ENCODE measurements around the gene ATP6V0D1.
"Not testable (repeated sequence)": the region's sequence is repeated elsewhere in the genome, so short reads cannot be mapped to it uniquely, and the experiment has no call there.

Gene ATP6V0D1

DNA sequence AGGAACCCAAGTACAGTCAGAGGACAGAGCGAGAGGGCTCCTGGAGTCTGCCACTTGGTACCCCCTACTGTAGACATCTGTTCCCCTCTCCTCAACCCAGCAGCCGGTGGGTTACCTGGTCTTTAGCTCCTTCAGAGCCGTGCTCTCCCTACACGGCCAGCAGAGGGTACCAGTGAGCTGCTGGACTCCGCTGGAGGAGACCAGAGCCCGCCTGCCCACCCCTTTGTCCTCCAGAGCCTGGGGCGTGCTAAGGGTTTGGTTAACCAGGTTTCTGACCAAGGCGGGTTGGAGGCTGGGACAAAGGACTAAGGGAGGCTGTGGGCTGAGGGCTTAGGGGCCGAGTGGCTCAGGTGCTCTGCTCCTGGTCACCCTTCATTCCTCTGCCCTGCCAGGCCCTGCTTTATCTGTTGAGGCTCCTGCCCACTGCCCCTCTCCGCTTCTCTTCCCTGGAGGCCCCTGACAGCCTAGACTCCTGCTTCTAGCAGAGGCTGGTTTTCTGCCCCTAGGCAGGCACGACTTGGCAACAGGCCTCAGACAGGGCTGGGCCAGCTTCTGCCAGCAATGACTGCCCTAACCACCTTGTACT lies 52.7 kb downstream of the ATP6V0D1 start:
- DNase-seq (ENCODE audit: low read depth): no peak

DNA sequence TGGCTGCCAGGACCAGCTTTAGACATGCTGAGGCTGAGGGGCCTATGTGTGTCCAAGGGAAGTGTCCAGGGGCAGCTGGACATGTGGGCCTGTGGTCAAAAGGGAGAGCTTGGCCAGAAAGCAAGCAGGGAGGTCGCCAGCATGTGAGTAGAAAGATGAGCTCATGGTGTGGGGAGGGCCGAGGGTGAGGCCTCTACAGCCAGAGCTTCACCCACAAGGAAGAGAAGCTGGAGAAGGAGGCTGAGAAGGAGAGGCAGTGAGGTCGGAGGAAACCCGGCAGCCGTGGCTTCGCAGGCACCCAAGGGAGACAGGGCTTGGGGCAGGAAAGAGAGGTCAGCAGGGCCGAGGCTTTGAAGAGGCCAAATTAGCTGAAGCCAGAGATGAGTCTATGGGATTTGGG lies 54.0 kb downstream of the ATP6V0D1 start:
- DNase-seq (ENCODE audit: low read depth): no peak

DNA sequence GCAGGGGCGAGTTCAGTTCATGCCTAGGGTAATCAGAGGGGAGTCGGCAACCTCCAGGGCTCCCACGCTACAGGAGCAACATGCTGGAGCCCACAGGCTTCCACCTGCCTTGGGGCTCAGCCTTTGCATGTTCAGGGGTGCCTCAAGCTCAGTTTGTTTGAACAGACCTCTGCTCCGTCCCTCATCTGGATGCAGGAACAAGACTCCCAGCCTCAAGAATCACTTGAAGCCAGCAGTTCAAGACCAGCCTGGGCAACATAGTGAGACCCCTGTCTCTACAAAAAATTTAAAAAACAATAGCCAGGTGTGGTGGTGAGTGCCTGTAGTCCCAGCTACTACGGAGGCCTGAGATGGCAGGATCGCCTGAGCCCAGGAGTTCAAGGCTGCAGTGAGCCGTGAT lies 54.9 kb downstream of the ATP6V0D1 start:
- no peak for DNase-seq (ENCODE audit: low read depth)

DNA sequence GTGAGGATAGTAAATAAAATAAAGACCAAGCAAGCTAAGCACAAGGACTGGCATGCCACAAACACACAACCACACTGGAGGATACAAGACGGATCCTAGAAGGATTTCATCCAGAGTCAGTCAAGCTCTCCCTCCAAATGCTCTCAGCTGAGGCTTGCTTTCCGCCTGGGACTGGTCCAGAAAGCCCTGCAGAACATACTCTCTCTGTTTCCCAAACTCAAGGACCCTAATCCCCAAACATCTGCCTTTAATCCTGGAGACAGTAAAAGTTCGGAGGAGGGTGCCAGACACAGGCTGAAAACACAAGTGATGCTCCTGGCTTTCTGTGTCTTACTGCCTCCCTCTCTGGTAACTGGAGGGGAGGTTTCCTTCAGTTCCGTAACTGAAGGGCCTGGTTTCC lies 55.4 kb downstream of the ATP6V0D1 start:
- DNase-seq (ENCODE audit: low read depth): no peak

DNA sequence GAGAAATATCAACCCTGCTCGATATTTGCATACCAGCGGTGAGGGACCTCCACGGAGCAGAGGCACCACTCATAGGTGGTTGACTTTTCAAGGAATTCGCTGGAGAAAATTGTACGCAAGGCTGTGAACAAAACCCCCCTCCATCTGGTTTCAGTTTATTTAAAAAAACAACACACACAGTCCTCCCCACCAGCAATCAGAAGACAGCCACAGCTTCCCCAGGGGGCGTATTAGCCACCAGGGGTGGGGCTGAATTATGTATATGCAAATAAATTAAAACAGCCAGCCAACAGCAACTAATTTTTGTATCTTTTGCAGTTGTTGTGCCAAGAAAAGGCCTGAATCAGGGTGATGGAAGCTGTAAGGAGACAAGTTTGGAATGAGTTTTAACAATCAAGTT lies 55.9 kb downstream of the ATP6V0D1 start:
- no peak for DNase-seq (ENCODE audit: low read depth)

DNA sequence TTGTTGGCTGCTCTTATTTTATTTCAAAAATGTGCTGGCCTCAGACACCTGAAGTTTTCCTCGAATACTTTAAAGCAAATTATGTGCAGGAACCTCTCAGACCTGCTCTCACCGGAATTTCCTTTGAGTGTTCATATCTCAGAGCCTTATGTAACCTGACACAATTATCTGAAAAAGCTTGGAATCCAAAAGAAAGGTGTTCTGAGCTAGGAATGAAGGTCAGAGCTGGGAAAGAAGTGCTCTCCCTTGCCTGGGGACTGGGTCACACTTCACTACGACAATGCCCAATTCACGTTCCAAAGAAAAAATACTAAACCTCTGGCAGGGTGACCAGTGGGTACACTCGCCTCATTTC lies 56.7 kb downstream of the ATP6V0D1 start:
- no peak for DNase-seq (ENCODE audit: low read depth)

DNA sequence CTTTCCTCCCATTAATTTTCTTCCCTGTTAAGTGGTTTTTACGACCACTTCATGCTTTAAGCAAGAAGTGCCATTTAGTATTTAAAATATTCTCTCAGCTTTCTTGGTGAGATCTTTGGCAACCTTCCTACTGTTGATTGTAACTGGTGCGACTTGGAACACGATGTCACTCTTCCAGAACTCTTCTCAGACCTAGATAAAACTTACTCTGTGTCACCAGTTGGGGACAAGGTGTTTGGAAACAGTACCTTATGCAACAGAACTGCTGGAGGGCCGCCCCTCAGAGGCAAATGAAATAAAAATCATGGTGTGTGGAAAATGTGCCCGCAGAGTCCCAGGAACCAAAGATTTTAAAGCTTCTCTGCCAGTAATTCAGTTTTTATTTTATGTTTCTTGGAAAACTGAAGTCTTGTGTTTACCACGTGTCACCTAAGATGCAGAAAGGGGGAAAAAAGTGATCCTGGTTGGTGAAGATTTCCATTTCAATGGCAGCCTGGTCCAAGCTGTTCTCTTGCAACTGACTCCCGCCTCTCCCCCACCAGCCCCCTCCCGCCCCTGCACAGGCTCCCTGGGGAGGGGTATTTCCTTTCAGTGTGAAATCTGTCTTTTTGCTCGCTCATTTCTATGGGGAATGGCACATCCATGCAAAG lies 57.2 kb downstream of the ATP6V0D1 start:
- no peak for DNase-seq (ENCODE audit: low read depth)

DNA sequence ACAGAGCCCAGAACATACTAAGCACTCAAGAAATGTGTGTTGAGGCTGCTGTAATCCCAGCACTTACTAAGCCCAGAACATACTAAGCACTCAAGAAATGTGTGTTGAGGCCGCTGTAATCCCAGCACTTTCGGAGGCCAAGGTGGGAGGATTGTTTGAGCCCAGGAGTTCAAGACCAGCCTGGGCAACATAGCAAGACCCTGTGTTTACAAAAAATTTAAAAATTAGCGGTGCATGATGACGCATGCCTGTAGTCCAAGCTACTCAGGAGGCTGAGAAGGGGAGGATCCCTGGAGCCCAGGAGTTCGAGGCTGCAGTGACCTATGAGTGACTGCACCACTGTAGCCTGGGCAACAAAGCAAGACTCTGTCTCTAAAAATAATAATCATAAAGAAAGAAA lies 57.9 kb downstream of the ATP6V0D1 start:
- no peak for DNase-seq (ENCODE audit: low read depth)

DNA sequence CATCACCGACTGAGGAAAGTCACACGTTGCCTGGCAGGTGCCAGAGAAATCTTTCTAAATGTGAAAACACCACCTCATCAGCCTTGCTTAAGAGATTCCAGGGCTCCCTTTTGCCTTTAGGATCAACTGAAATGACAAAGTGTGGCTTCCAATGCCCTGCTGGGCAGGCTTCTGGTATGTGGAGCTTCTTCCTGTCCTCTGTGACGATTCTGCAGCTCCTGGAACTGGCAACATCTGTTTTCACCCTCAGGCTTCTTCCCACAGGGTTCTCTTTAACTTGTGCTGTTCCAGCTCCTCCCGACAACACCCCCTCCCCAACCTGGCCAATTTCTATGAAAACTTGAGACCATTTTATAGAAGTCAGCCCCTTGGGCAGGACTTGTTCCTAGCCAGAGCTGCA lies 59.9 kb downstream of the ATP6V0D1 start:
- no peak for DNase-seq (ENCODE audit: low read depth)

DNA sequence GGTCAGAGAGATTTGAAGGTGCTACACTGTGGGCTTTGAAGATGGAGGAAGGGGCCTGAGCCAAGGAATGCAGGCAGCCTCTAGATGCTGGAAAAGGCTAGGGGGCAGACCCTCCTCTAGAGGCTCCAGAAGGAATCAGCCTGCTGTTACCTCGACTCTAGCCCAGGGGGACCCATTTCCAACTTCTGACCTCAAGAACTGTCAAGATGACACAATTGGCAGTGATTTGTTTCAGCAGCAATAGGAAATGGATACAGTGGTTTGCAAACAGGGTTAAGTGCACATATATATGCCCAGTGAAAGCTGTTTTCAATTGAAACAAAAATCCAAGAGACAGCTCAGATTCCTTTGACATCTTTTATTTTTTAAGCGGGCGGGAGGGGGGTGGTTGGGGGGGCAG lies 61.0 kb downstream of the ATP6V0D1 start:
- DNase-seq (ENCODE audit: low read depth): no peak

DNA sequence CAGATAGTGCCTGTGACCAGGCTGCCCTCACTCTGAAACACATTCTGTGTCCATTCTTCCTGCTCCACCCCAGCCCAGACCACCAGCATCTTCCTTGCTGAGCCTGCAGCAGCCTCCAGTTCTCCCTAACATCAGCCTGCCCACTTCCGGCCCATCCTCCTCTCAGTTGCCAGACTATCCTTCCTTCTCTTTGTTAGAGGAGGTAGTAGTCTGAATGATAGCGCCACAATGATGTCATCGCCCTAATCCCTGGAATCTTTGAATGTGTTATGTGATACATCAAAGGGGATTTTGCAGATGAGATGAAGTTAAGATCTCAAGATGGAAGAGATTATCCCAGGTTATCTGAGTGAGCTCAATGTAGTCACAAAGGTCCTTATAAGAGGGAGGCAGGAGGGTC lies 61.5 kb downstream of the ATP6V0D1 start:
- no peak for DNase-seq (ENCODE audit: low read depth)

DNA sequence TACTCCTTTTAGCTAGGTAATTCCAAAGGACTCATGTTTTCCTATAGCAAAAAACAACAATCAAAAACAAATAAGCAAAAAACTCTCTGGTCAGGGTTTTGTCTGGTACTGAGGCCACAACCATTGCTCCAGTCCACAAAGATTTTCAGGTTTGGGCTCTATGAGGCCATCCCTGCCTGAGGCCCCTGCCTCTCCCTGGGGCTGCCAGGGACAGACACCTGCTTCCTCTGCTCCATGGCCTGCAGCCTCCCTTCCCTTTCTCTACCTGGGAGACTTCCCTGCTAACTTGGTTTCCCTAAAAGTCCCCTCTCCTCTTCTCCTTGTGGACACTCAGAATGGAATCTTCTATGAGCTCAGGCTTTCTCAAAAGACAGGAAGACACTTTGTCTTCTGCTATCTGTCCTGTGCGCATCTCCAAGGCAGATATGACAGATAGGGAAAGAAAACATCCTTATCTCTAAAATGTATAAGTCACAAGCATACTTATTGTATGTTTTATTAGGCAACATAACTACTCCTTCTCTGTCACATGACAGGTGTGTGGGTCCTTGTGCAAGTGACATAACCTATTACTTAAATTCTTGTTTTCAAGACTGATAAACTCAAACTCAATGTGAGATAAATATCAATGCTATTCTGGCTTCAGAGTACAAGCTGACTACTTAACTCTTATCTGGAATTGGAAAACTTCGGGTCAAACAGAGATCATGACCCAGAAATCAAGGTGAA lies 63.5 kb downstream of the ATP6V0D1 start:
- DNase-seq (ENCODE audit: low read depth): no peak

DNA sequence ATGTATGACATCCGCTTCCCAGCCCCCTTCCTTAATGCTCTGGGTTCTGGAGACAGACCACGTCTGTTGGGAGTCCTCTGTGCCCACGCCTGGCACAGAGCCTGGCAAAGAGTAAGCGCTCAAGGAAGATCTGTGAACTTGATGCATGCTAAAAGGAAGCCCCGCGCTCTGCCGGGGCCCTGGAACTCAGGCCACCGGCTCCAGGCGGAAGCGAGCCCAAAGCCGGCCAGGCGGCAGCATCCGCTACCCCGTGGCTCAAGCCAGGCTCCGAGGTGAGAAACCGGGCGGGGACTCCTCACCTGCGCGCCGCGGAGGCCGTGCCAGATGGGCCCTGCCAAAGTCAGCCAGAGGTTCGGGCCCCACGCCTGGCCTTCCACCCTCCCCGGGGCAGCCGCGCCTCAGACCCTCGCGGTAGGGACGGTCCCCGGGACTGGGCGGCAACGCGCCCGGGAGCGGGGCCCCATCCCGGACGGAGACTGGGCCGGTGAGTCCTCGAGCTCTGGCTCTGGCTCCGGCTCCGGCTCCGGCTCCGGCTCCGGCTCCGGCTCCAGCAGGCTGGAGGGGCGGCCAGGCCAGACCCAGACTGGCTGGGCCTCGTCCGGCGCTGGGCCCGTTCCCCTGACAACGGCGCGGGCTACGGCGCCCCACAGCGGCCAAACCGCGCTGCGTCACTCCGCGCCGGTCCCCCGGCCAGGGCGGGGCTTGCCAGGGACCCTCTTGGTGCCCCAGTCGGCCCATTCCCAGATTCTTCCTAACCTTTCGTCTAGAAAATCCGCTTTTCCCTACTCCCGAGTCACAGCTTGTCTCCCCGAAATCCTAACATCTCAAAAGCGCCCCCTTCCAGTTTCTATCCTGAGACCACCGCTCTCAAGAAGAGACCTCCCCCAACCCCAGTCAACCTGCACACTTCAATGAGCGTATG lies 64.8 kb downstream of the ATP6V0D1 start, which contains the start of gene ZDHHC1:
TSS of gene ZDHHC1 (minus strand) at position 606 of the 922 bp plus-strand sequence. CDS start 8,702 bp downstream, outside the sequence.
- DNase-seq (ENCODE audit: low read depth): no peak

DNA sequence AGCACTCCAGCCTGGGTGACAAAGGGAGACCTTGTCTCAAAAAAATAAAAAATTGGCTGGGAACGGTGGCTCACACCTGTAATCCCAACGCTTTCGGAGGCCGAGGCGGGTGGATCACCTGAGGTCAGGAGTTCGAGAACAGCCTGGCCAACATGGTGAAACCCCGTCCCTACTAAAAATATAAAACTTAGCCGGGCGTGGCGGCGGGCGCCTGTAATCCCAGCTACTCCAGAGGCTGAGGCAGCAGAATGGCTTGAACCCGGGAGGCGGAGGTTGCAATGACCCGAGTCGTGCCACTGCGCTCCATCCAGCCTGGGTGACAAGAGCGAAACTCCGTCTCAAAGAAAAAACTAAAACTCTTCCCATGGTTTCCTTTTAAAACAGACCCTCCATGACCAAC lies 65.5 kb downstream of the ATP6V0D1 start:
- DNase-seq (ENCODE audit: low read depth): not testable (repeated sequence)

DNA sequence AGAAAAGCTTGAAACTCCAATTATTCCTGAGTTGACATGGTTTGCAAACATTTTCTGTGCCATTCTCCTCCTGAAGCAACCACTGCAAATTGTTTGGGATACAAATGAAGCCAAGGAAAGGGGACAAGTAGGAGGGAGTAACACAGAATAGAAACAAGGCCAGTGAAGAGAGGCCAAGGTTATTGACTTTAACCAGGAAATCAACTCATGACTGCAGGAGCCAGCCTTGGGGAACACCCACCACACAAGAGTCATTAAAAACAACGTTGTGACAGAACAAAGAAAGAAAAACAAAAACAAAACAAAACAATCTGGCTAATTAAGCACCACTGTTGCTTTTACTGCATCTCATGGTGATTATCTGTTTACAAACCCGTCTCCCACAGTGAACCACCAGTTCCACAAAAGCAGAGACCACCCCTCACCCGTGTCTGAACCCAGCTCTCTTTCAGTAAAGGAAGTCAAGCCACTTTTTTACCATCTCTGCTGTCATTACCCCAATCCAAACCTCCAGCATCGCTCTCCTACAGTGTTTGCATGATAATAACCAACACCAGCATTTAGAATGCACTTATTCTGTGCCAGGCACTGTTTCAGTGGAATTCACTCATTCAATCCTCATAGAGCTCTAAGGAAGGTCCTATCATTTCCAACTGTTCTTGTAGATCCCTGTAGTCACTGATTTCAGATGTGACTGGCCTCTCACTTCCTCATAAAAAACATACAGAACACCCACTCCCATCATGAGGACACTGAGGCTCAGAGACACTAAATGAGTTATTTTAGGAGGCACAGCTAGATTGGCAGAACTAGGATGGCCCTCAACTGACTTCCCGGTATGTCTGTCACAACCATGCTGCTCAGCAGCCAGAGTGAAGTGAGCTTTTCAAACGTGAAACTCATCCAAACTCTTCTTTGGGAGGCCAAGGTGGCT lies 66.7 kb downstream of the ATP6V0D1 start:
- no peak for DNase-seq (ENCODE audit: low read depth)

DNA sequence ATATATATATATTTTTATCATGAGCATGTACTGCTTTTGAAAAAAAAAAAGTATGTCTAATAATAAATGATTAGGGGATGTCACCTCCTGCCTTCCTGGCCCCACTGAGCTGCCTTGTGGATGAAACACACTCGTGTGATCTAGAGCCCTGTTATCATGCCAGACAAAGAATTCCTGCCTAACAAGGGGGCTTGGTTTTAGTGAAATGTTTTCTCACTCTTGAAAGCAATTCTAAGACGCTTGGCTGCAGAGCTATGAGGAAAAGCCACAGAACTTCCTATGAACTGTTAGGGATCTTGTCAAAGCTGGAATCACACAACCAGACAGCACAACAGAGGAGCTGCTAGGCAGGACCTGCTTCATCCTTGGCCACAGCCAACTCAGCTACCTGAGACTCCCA lies 68.7 kb downstream of the ATP6V0D1 start:
- DNase-seq (ENCODE audit: low read depth): no peak

DNA sequence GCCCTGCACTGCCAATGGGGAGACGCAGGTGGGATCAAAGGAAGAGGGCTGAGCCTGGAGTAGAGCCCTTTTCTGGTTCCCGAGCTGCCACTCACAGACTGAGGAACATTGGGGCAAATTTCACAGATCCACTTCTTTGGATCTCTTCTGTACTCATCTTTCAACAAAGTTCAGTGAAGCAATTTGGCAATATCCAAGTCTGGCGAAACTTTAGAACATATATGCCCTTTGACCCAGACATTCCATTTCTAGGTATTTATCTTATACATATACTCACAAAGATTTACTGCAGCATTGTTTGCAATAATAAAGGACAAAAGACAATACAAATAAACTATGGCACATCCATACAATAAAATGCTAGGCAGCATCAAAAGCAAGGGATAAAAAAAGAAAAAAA lies 69.6 kb downstream of the ATP6V0D1 start:
- no peak for DNase-seq (ENCODE audit: low read depth)

DNA sequence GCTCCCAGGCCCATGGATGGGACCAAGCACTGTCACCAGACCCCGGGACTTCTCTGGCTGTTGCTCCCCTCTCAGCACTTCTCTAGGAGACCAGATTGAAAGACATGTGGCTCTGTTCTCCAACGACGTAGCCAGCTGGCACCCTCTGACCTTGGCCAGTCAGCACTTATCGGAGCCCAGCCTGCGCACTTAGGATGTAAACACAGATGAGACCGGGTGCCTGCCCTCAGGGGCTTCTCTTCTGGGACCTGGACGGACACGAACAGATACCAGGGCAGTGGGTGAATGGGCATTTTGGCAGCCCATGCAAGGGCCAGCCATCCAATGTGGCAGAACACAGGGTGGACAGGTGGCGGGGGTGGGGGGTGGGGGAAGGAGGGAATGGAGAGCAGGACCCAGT lies 71.3 kb downstream of the ATP6V0D1 start:
- DNase-seq (ENCODE audit: low read depth): no peak

DNA sequence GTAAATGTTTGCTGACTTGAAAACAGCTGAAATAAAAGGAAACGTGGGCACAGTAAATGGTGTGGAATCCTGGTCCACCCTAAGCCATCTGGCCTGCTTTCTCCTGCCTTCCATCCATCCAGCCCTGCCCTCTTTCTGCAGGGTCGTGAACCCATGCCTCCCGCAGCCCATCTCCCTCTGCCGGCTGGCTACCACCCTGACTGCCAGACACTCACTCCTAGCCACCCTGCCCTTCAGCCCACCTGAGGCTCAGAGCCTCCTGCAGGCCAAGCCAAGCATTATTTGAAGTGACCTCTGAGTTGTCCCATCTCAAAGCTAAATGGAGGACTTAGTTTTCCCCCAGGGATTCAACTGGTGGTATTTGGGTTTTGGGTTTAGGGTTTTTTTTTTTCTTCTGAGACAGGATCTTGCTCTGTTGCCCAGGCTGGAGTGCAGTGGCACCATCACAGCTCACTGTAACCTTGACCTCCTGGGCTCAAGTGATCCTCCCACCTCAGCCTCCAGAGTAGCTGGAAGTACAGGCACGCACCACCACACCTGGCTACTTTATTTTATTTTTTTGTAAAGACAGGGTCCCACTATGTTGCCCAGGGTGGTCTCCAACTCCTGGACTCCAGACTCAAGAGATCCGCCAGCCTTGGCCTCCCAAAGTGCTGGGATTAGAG lies 73.0 kb downstream of the ATP6V0D1 start:
- no peak for DNase-seq (ENCODE audit: low read depth)

DNA sequence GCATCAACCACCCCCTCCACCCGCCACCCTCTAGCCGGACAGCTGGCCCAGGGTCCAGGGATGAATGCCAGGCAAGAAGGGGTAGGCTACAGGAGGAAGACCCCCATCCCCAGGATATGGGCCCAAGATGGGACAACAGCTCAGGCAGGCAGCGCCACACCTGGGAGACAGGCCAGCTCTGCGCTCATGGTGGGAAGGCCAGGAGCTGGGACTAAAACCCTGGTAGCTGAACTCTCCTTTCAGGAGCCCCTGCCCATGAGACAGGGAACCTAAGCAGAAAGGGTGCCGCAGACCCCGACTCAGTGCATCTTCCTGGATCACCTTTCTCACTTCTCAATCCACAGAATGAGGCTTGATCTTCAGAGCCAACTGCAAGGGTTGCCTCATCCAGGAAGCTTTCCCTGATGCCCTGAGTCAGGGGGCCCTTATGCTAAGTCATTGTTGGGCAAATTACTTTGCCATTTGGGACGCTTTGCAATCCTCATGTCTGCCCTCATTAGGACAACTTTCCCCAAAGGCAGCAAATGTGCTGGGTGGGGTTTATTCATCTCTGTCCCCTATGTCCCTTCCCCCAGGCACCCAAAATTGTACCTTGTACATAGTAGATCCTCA lies 73.7 kb downstream of the ATP6V0D1 start:
- no peak for DNase-seq (ENCODE audit: low read depth)
